ENCODE measurements around the gene RAB27B.
"Not testable (repeated sequence)": the region's sequence is repeated elsewhere in the genome, so short reads cannot be mapped to it uniquely, and the experiment has no call there.

Gene RAB27B

GRCh38 chr18:54820785-54821275, 7.4 kb upstream of the RAB27B start:
- DNase-seq = not testable (repeated sequence)

GRCh38 chr18:54822872-54823845, 5.1 kb upstream of the RAB27B start:
- DNase-seq = no peak

- DNase-seq = no peak
These were observed 3.5 kb upstream of the RAB27B start for GRCh38 chr18:54824761-54825160.

- DNase-seq = no peak
These were observed 2.5 kb upstream of the RAB27B start for GRCh38 chr18:54825601-54826344.

- DNase-seq = no peak
These were observed 709 bp downstream of the RAB27B start for GRCh38 chr18:54828986-54829385.

GRCh38 chr18:54829856-54830255, 1.6 kb downstream of the RAB27B start:
- no peak for DNase-seq

GRCh38 chr18:54830260-54830659, 2.0 kb downstream of the RAB27B start:
- DNase-seq = no peak

- no peak for DNase-seq
These were observed 2.6 kb downstream of the RAB27B start for GRCh38 chr18:54830866-54831265.

- DNase-seq = no peak
These were observed 7.7 kb downstream of the RAB27B start for GRCh38 chr18:54835944-54836343.

- no peak for DNase-seq
These were observed 15.0 kb downstream of the RAB27B start for GRCh38 chr18:54843314-54843713.

- no peak for DNase-seq
These were observed 17.5 kb downstream of the RAB27B start for GRCh38 chr18:54845787-54846186.

GRCh38 chr18:54848121-54848520, 19.8 kb downstream of the RAB27B start:
- no peak for DNase-seq

- no peak for DNase-seq
These were observed 21.4 kb downstream of the RAB27B start for GRCh38 chr18:54849683-54850082.

- no peak for DNase-seq
These were observed 22.3 kb downstream of the RAB27B start for GRCh38 chr18:54850598-54850997.

- DNase-seq = no peak
These were observed 24.8 kb downstream of the RAB27B start for GRCh38 chr18:54852780-54853675.

GRCh38 chr18:54855050-54855449, 26.8 kb downstream of the RAB27B start:
- not testable (repeated sequence) for DNase-seq

GRCh38 chr18:54856105-54856646, 27.9 kb downstream of the RAB27B start:
- DNase-seq = no peak

- no peak for DNase-seq
These were observed 29.2 kb downstream of the RAB27B start for GRCh38 chr18:54857499-54857898.

- no peak for DNase-seq
These were observed 31.6 kb downstream of the RAB27B start for GRCh38 chr18:54859667-54860421.

- DNase-seq = no peak
These were observed 32.7 kb downstream of the RAB27B start for GRCh38 chr18:54860941-54861340.

GRCh38 chr18:54867131-54867530, 38.9 kb downstream of the RAB27B start:
- DNase-seq = no peak

- DNase-seq = no peak
These were observed 43.0 kb downstream of the RAB27B start for GRCh38 chr18:54871231-54871630.
